Liver (tissue), 9 donors: ENCODE measurements around the gene SLC2A4. TPM values are rescaled to one million over a fixed set of nuclear protein-coding genes. Genes with fewer than 3 reads are reported as not detected.

Experiments used
- DNase-seq: peaks from one replicate; pipeline ENCODE4 v3.0.0-alpha.2; 2017; ENCODE audit warnings: low spot score
- H3K27ac ChIP-seq, 2 donors: one replicate each; pipeline ENCODE4 v1.7.0; 2013; ENCODE audit warnings: inconsistent platforms in 2 of 2, low read length in 2 of 2, control low read depth in 1 of 2, low read depth in 1 of 2, mild to moderate bottlenecking in 1 of 2
- H3K27me3 ChIP-seq, 4 donors: one replicate each; pipeline versions ENCODE4 v1.6.1 to v1.7.0; 2013; ENCODE audit warnings: low read length in 3 of 4, inconsistent platforms in 1 of 4, mild to moderate bottlenecking in 1 of 4, moderate library complexity in 1 of 4; ENCODE audit not compliant: control insufficient read depth in 4 of 4, insufficient read depth in 4 of 4
- H3K36me3 ChIP-seq, 4 donors: one replicate each; pipeline versions ENCODE4 v1.6.1 to v1.7.0; 2013; ENCODE audit warnings: low read length in 3 of 4, mild to moderate bottlenecking in 3 of 4, low read depth in 1 of 4, moderate library complexity in 1 of 4; ENCODE audit not compliant: control insufficient read depth in 4 of 4, insufficient read depth in 3 of 4
- H3K4me1 ChIP-seq, 4 donors: one replicate each; pipeline versions ENCODE4 v1.6.1 to v1.7.0; 2013; ENCODE audit warnings: low read length in 3 of 4, mild to moderate bottlenecking in 3 of 4, moderate library complexity in 1 of 4; ENCODE audit not compliant: control insufficient read depth in 4 of 4, insufficient read depth in 4 of 4
- H3K4me3 ChIP-seq, 3 donors: one replicate each; pipeline versions ENCODE4 v1.6.1 to v1.7.0; 2013; ENCODE audit warnings: low read length in 3 of 3, control low read depth in 1 of 3, low read depth in 1 of 3, mild to moderate bottlenecking in 1 of 3
- H3K9ac ChIP-seq, 2 donors: one replicate each; pipeline ENCODE4 v1.7.0; 2013; ENCODE audit warnings: low read length in 2 of 2, mild to moderate bottlenecking in 2 of 2, moderate library complexity in 2 of 2, control low read depth in 1 of 2, low read depth in 1 of 2
- H3K9me3 ChIP-seq, 4 donors: one replicate each; pipeline versions ENCODE4 v1.6.1 to v1.7.0; 2013; ENCODE audit warnings: low read length in 3 of 4; ENCODE audit not compliant: control insufficient read depth in 4 of 4
- EGR1 ChIP-seq, 2 donors: IDR thresholded peaks; 2 replicates each; pipeline ENCODE4 v1.6.1; 2016 to 2018; ENCODE audit warnings: antibody characterized with exemption in 2 of 2, low read depth in 2 of 2
- FOXA1 ChIP-seq: IDR thresholded peaks from 2 replicates; pipeline ENCODE4 v1.6.1; 2016; ENCODE audit warnings: antibody characterized with exemption
- FOXA2 ChIP-seq: IDR thresholded peaks from 2 replicates; pipeline ENCODE4 v1.6.1; 2016; ENCODE audit warnings: antibody characterized with exemption
- GABPA ChIP-seq, 2 donors: IDR thresholded peaks in 1 of 2; conservative IDR thresholded peaks in 1 of 2; 2 replicates each; pipeline ENCODE4 v1.6.1; 2016; ENCODE audit warnings: antibody characterized with exemption in 2 of 2, mild to moderate bottlenecking in 1 of 2, moderate library complexity in 1 of 2
- HNF4A ChIP-seq, 2 donors: conservative IDR thresholded peaks; 2 replicates each; pipeline ENCODE4 v1.6.1; 2016; ENCODE audit warnings: antibody characterized with exemption in 2 of 2, mild to moderate bottlenecking in 2 of 2
- HNF4G ChIP-seq: IDR thresholded peaks from 2 replicates; pipeline ENCODE4 v1.6.1; 2016; ENCODE audit warnings: antibody characterized with exemption
- JUND ChIP-seq, 2 donors: IDR thresholded peaks; 2 replicates each; pipeline ENCODE4 v1.6.1; 2016; ENCODE audit warnings: antibody characterized with exemption in 2 of 2
- NR2F2 ChIP-seq: IDR thresholded peaks from 2 replicates; pipeline ENCODE4 v1.6.1; 2016; ENCODE audit warnings: antibody characterized with exemption
- RAD21 ChIP-seq, 2 donors: IDR thresholded peaks; 2 replicates each; pipeline ENCODE4 v1.6.1; 2016; ENCODE audit warnings: antibody characterized with exemption in 2 of 2, mild to moderate bottlenecking in 2 of 2
- RXRA ChIP-seq, 2 donors: IDR thresholded peaks; 2 replicates each; pipeline ENCODE4 v1.6.1; 2017 to 2018; ENCODE audit warnings: antibody characterized with exemption in 2 of 2, mild to moderate bottlenecking in 1 of 2
- SP1 ChIP-seq: IDR thresholded peaks from 2 replicates; pipeline ENCODE4 v1.6.1; 2018; ENCODE audit warnings: antibody characterized with exemption, mild to moderate bottlenecking
- TAF1 ChIP-seq: conservative IDR thresholded peaks from 2 replicates; pipeline ENCODE4 v1.6.1; 2016; ENCODE audit warnings: antibody characterized with exemption, mild to moderate bottlenecking
- YY1 ChIP-seq: IDR thresholded peaks from 2 replicates; pipeline ENCODE4 v1.6.1; 2016; ENCODE audit warnings: antibody characterized with exemption, mild to moderate bottlenecking
- WGBS: extraction: QIAGEN DNeasy Blood & Tissue Kit; methylation state at CpG from one replicate; pipeline ENCODE4 v1.1.7; 2013; 5-methylcytosine and 5-hydroxymethylcytosine counted together
- polyA plus RNA-seq, 2 donors: library from polyadenylated mRNA; stranded (reverse) in 1 of 2; unstranded in 1 of 2; fragments of 200-250 nt in 1 of 2; fragments of >200 nt in 1 of 2; fragmentation: Nextera tagmentation in 1 of 2; extraction: Ambion mirVana in 1 of 2; gene quantifications; one replicate each; pipeline versions ENCODE4 v1.2.1 to v1.2.3, GENCODE V29; 2013 to 2015
- total RNA-seq, 2 donors: library from RNA; depleted of rRNA; stranded (reverse); fragments of >200 nt; gene quantifications; one replicate each; pipeline ENCODE4 v1.2.3, GENCODE V29; 2014
- TF ChIP-seq, protein P1 (sequence below): IDR thresholded peaks from 2 replicates; pipeline ENCODE4 v1.6.1; 2016; ENCODE audit warnings: antibody characterized with exemption
- TF ChIP-seq, protein P2 (sequence below): fragments of 150-350 bp; IDR thresholded peaks from 2 replicates; pipeline ENCODE4 v1.5.1; 2017; ENCODE audit warnings: improper control_type of control experiment, low read depth, low read length; ENCODE audit not compliant: missing input control
- TF ChIP-seq, protein P3 (sequence below): IDR thresholded peaks from 2 replicates; pipeline ENCODE4 v1.6.1; 2016; ENCODE audit warnings: antibody characterized with exemption
- TF ChIP-seq, protein P4 (sequence below): IDR thresholded peaks from 2 replicates; pipeline ENCODE4 v1.6.1; 2016; ENCODE audit warnings: antibody characterized with exemption, mild to moderate bottlenecking
- TF ChIP-seq, protein P5 (sequence below): IDR thresholded peaks from 2 replicates; pipeline ENCODE4 v1.6.1; 2016; ENCODE audit warnings: antibody characterized with exemption
- donor health status: healthy.
- donor health status: healthy.
- donor health status: healthy.
- donor health status: healthy.
- donor health status: healthy.

The SLC2A4 gene
- total and polyA plus RNA-seq, 4 donors: 0.42 to 10.6 (median 1.6) TPM

DNA sequence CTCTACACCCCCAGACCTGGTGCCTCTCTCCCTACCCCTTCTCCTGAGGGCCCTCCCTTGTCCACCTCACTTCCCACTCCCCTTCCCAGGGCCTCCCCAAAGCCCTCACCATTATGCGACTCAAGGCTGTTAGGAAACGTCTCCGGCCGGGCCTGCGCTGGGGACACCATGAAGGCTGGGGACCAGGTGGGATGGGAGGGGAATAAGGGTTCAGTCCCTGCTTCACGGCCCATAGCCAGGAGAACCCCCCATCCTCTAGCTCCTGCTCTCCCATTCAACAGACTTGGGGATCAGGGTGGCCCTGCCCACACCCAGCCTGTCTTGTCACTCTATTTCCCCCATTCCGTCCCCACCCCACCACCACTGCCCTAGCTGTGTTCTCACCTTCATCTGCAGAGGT, 45.5 kb downstream of the SLC2A4 start:
- WGBS: 97% methylated on average over 7 of the region's 7 CpGs
- H3K36me3 ChIP-seq: peaks cover 4 to 41% (median 16%) of the 10 kb centered on the region in 4 donors
- no peak overlapping the region for H3K4me3 ChIP-seq
- H3K27ac ChIP-seq: no peak overlapping the region
- peaks cover 8 to 22% (median 15%) of the 10 kb centered on the region in 4 donors for H3K4me1 ChIP-seq
- H3K9ac ChIP-seq: no peak overlapping the region
- H3K27me3 ChIP-seq: no peaks in the 10 kb centered on the region
- DNase-seq: no peak
- TF ChIP-seq YY1 (no peak), RAD21 (IDR thresholded peaks at IDR 0.05) (no peak), HNF4A (conservative IDR thresholded peaks at IDR 0.05) (no peak), FOXA1 (no peak), JUND (IDR thresholded peaks at IDR 0.05) (no peak), GABPA (IDR thresholded peaks at IDR 0.05 in 1 of 2, conservative IDR thresholded peaks at IDR 0.05 in 1 of 2) (no peak), NR2F2 (no peak), EGR1 (IDR thresholded peaks at IDR 0.05; ENCODE audit: low read depth in 2 of 2) (no peak), HNF4G (no peak), RXRA (IDR thresholded peaks at IDR 0.05) (no peak), FOXA2 (no peak), TAF1 (no peak), SP1 (no peak)
- TF ChIP-seq, protein P1, sequence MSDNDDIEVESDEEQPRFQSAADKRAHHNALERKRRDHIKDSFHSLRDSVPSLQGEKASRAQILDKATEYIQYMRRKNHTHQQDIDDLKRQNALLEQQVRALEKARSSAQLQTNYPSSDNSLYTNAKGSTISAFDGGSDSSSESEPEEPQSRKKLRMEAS: no peak
- TF ChIP-seq, protein P2, sequence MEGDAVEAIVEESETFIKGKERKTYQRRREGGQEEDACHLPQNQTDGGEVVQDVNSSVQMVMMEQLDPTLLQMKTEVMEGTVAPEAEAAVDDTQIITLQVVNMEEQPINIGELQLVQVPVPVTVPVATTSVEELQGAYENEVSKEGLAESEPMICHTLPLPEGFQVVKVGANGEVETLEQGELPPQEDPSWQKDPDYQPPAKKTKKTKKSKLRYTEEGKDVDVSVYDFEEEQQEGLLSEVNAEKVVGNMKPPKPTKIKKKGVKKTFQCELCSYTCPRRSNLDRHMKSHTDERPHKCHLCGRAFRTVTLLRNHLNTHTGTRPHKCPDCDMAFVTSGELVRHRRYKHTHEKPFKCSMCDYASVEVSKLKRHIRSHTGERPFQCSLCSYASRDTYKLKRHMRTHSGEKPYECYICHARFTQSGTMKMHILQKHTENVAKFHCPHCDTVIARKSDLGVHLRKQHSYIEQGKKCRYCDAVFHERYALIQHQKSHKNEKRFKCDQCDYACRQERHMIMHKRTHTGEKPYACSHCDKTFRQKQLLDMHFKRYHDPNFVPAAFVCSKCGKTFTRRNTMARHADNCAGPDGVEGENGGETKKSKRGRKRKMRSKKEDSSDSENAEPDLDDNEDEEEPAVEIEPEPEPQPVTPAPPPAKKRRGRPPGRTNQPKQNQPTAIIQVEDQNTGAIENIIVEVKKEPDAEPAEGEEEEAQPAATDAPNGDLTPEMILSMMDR: no peak
- TF ChIP-seq, protein P3, sequence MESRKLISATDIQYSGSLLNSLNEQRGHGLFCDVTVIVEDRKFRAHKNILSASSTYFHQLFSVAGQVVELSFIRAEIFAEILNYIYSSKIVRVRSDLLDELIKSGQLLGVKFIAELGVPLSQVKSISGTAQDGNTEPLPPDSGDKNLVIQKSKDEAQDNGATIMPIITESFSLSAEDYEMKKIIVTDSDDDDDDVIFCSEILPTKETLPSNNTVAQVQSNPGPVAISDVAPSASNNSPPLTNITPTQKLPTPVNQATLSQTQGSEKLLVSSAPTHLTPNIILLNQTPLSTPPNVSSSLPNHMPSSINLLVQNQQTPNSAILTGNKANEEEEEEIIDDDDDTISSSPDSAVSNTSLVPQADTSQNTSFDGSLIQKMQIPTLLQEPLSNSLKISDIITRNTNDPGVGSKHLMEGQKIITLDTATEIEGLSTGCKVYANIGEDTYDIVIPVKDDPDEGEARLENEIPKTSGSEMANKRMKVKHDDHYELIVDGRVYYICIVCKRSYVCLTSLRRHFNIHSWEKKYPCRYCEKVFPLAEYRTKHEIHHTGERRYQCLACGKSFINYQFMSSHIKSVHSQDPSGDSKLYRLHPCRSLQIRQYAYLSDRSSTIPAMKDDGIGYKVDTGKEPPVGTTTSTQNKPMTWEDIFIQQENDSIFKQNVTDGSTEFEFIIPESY: no peak
- TF ChIP-seq, protein P4, sequence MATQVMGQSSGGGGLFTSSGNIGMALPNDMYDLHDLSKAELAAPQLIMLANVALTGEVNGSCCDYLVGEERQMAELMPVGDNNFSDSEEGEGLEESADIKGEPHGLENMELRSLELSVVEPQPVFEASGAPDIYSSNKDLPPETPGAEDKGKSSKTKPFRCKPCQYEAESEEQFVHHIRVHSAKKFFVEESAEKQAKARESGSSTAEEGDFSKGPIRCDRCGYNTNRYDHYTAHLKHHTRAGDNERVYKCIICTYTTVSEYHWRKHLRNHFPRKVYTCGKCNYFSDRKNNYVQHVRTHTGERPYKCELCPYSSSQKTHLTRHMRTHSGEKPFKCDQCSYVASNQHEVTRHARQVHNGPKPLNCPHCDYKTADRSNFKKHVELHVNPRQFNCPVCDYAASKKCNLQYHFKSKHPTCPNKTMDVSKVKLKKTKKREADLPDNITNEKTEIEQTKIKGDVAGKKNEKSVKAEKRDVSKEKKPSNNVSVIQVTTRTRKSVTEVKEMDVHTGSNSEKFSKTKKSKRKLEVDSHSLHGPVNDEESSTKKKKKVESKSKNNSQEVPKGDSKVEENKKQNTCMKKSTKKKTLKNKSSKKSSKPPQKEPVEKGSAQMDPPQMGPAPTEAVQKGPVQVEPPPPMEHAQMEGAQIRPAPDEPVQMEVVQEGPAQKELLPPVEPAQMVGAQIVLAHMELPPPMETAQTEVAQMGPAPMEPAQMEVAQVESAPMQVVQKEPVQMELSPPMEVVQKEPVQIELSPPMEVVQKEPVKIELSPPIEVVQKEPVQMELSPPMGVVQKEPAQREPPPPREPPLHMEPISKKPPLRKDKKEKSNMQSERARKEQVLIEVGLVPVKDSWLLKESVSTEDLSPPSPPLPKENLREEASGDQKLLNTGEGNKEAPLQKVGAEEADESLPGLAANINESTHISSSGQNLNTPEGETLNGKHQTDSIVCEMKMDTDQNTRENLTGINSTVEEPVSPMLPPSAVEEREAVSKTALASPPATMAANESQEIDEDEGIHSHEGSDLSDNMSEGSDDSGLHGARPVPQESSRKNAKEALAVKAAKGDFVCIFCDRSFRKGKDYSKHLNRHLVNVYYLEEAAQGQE: no peak
- TF ChIP-seq, protein P5, sequence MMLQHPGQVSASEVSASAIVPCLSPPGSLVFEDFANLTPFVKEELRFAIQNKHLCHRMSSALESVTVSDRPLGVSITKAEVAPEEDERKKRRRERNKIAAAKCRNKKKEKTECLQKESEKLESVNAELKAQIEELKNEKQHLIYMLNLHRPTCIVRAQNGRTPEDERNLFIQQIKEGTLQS: no peak
- H3K9me3 ChIP-seq: no peaks in the 10 kb centered on the region
